ENCODE results near the gene CD7. TPM values are rescaled to one million over a fixed set of nuclear protein-coding genes. Genes with fewer than 3 reads are reported as not detected.
A peak's percentile ranks its signal among the peaks of the same experiment; 100 is the strongest.

Gene CD7
- total and polyA plus RNA-seq, 9 of the 15 experiments (the other 6 are each of a cell fraction or from before 2014, with no cell fraction given), result 0.21 to 0.35 TPM; not detected in 7

DNA sequence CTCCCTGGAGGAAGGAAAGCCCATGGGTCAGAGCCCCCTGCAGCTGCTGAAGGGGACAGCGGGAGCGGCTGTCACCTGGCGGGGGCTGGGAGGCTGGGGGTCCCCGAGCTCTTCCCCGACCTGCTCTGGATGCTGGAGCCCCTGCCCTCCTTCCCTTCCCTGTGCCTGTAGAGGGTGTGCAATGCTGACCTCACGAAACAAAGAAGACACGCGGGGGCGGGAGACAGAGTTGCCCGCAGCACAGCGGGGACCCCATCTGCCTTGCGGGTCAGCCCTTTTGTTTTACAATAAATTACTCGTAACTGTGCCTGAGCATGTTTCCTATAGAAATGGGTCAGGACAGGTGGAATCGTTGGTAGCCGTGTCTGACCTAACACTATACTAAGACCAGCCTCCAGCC lies 9.9 kb upstream of the CD7 start (continued):
- TF ChIP-seq ZNF695 (CRISPR knock-in tag; IDR thresholded peaks at IDR 0.05) (no peak), ZNF274 (IDR thresholded peaks at IDR 0.05; ENCODE audit: borderline replicate concordance, low read depth, low read length) (no peak)

DNA sequence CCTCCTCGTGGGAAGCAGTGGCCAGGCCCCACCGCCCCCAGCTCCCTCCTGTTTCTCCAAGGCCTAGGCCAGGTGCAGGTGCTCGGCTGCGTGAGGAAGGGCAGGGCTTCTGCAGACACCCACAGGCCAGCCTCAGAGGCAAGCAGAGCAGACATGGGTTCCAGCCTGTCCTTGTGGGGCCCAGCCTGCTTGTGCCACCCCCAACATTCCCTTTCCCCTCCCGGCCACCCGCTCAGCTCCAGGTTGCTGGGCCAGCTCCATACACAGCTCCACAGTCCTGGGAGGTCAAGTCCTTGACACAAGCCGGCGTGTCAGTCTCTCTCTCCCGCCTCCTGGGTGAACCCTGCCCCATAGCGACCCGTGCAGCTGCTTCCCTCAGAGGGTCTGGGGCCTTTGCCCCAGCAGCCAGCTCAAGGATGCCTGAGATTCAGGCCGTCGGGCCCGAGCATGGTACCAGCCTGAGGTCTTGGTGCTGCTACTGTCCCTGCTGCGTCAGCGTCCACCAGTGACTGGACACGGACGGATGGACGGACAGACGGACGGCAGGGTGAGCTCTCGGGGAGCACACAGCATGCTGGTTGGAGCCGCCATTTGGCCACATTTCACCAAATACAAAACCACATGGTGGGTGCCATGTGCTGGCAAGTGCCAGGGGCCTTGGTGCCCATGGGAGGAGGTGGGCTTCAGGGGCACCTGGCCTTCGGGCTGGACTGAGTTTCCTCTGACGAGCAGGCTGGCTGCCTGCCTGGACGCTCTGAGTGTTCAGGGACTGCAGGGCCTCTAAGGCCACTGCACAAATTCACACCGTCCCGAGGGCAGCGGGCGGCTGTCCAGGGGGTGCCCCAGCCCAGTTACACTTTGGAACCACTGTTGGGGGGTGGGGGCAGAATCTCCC lies 8.1 kb upstream of the CD7 start:
- TF ChIP-seq, protein P1, sequence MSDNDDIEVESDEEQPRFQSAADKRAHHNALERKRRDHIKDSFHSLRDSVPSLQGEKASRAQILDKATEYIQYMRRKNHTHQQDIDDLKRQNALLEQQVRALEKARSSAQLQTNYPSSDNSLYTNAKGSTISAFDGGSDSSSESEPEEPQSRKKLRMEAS (CRISPR knock-in tag; IDR thresholded peaks at IDR 0.05), result peak; percentile 36; the same call in 1 of the 2 replicates
- TF ChIP-seq, protein P2, sequence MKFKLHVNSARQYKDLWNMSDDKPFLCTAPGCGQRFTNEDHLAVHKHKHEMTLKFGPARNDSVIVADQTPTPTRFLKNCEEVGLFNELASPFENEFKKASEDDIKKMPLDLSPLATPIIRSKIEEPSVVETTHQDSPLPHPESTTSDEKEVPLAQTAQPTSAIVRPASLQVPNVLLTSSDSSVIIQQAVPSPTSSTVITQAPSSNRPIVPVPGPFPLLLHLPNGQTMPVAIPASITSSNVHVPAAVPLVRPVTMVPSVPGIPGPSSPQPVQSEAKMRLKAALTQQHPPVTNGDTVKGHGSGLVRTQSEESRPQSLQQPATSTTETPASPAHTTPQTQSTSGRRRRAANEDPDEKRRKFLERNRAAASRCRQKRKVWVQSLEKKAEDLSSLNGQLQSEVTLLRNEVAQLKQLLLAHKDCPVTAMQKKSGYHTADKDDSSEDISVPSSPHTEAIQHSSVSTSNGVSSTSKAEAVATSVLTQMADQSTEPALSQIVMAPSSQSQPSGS (CRISPR knock-in tag; IDR thresholded peaks at IDR 0.05), result no peak
- TF ChIP-seq L3MBTL2 (IDR thresholded peaks at IDR 0.05) (0 out of 2 replicates have a peak, but pooled peaks have one; percentile 7), CEBPB (tag; IDR thresholded peaks at IDR 0.05) (no peak), CHD2 (IDR thresholded peaks at IDR 0.05; ENCODE audit: low read depth, low read length) (no peak), XRCC3 (IDR thresholded peaks at IDR 0.05) (no peak)
- Histone ChIP-seq H3K79me2 (ENCODE audit: control insufficient read depth, insufficient read depth, low read length) (no peaks in the 10 kb centered on the region), H3K9ac (ENCODE audit: insufficient read depth in 1 of 2, low read depth in 2 of 2, low read length in 2 of 2) (peak overlapping the region in 1 of 2 experiments; percentile 71; a peak in 2 of 4 replicates), H3K9me3 (replicated peaks; ENCODE audit: control insufficient read depth, insufficient read depth, low read depth, low read length) (no peaks in the 10 kb centered on the region), H4K20me1 (replicated peaks; ENCODE audit: control insufficient read depth, insufficient read depth, low read length) (no peaks in the 10 kb centered on the region), H2AFZ (ENCODE audit: low read depth, low read length) (0 out of 2 replicates have a peak overlapping the region, but pooled peaks have one; percentile 56), H3K36me3 (ENCODE audit: control insufficient read depth, insufficient read depth, low read length) (no peaks in the 10 kb centered on the region), H3K27ac (ENCODE audit: extremely low read depth, low read depth, low read length) (no peak overlapping the region; the same call in 2 of the 3 replicates), H3K9me1 (ENCODE audit: control insufficient read depth, insufficient read depth, low read length) (no peaks in the 10 kb centered on the region), H3K27me3 (ENCODE audit: control insufficient read depth in 2 of 2, insufficient read depth in 2 of 2, low read length in 2 of 2) (no peaks in the 10 kb centered on the region), H3K4me3 (no peak overlapping the region), H3K4me1 (replicated peaks in 1 of 2; ENCODE audit: control insufficient read depth in 2 of 2, insufficient read depth in 2 of 2, low read length in 2 of 2) (peaks cover 51 to 97% of the 10 kb centered on the region in 2 experiments), H3K4me2 (ENCODE audit: insufficient read depth, low read length) (no peak overlapping the region)
- ATAC-seq (no peak), FAIRE-seq (no peak), DNase-seq (ENCODE audit: extremely low read depth in 1 of 4, low spot score in 3 of 4) (no peak)
- intact Hi-C loops (cut with micrococcal nuclease) (no loop called here), in situ Hi-C loops (cut with MboI) (no loop called here)
- WGBS (ENCODE audit: insufficient coverage, low coverage, missing lambda C conversion rate), result 76% methylated on average over 27 of the region's 30 CpGs
- ChIA-PET CTCF (ENCODE audit: low intra/inter-chr PET ratio) (no interaction called here), POLR2A (interaction anchor here (0.5 to 0.9 kb wide), 3 partner anchors 34 to 400 kb away, joined by 3 to 4 read pairs (median 3); no protein-coding TSS in a partner anchor)
- no TSS peak for BruUV-seq (replicated peaks)

All from K562 (cell line).